HFFc6 (cell line): ENCODE data around the gene C1GALT1C1L. TPM values are rescaled to one million over a fixed set of nuclear protein-coding genes. Genes with fewer than 3 reads are reported as not detected.
"Not testable (repeated sequence)": the region's sequence is repeated elsewhere in the genome, so short reads cannot be mapped to it uniquely, and the experiment has no call there.

Experiments used
- DNase-seq: peaks from one replicate; pipeline ENCODE4 v3.0.0-alpha.2; 2018
- H3K27ac Mint-ChIP-seq: 2 replicates; pipeline ENCODE4 v1.8.0; 2020; ENCODE audit warnings: mild to moderate bottlenecking, mixed read lengths
- H3K27me3 Mint-ChIP-seq: 2 replicates; pipeline ENCODE4 v1.8.0; 2021; ENCODE audit warnings: mild to moderate bottlenecking, moderate library complexity, mixed read lengths; ENCODE audit not compliant: insufficient read depth
- H3K36me3 Mint-ChIP-seq: 2 replicates; pipeline ENCODE4 v1.8.0; 2021; ENCODE audit warnings: low read depth, mixed read lengths
- H3K4me1 Mint-ChIP-seq: 2 replicates; pipeline ENCODE4 v1.8.0; 2020; ENCODE audit warnings: low read depth, mixed read lengths
- H3K4me3 Mint-ChIP-seq: 2 replicates; pipeline ENCODE4 v1.8.0; 2020; ENCODE audit warnings: mild to moderate bottlenecking, moderate library complexity, mixed read lengths
- H3K9me3 Mint-ChIP-seq: 2 replicates; pipeline ENCODE4 v1.8.0; 2020; ENCODE audit warnings: mild to moderate bottlenecking, mixed read lengths
- total RNA-seq, 6 experiments: library from RNA; stranded (reverse); fragmentation: NEBNext Ultra II Directional; extraction: Animal tissue kit (Norgen Biotek cat#: 25700); gene quantifications; 2 replicates in 1 of 6; 3 replicates in 5 of 6; pipeline ENCODE4 v1.2.3, GENCODE V29; 2021
- TF ChIP-seq, protein P1 (sequence below): fragments of 200-600 bp; sonication (generic); IDR thresholded peaks from 2 replicates; pipeline ENCODE4 v1.5.0; 2021; ENCODE audit warnings: antibody characterized with exemption, mild to moderate bottlenecking

Gene C1GALT1C1L
- total RNA-seq, 6 experiments from 2014 or later: not detected

DNA sequence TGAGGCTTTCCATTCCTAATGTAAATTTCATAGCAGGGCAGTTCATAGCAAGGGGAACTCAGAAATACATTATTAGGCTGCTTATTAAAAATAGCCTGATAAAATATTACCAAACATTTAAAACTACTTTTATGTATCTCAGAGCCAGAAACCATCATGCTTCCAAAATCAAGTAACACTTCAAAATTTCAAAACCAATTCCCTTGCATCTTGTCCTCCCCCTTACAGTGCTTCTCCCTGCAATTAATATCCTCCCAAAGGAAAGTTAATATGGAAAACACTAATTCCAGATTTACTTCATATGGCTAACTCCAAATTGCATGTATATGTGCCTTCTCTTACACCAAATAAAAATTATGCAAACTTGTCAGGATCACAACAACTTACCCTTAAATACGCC lies 32.5 kb downstream of the C1GALT1C1L start:
- TF ChIP-seq, protein P1, sequence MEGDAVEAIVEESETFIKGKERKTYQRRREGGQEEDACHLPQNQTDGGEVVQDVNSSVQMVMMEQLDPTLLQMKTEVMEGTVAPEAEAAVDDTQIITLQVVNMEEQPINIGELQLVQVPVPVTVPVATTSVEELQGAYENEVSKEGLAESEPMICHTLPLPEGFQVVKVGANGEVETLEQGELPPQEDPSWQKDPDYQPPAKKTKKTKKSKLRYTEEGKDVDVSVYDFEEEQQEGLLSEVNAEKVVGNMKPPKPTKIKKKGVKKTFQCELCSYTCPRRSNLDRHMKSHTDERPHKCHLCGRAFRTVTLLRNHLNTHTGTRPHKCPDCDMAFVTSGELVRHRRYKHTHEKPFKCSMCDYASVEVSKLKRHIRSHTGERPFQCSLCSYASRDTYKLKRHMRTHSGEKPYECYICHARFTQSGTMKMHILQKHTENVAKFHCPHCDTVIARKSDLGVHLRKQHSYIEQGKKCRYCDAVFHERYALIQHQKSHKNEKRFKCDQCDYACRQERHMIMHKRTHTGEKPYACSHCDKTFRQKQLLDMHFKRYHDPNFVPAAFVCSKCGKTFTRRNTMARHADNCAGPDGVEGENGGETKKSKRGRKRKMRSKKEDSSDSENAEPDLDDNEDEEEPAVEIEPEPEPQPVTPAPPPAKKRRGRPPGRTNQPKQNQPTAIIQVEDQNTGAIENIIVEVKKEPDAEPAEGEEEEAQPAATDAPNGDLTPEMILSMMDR: no peak
- no peaks in the 10 kb centered on the region for H3K9me3 Mint-ChIP-seq
- H3K4me1 Mint-ChIP-seq: no peaks in the 10 kb centered on the region
- H3K27ac Mint-ChIP-seq: no peak overlapping the region
- H3K27me3 Mint-ChIP-seq: peaks cover 4% of the 10 kb centered on the region; the same call in 1 of the 2 replicates
- H3K36me3 Mint-ChIP-seq: no peaks in the 10 kb centered on the region
- H3K4me3 Mint-ChIP-seq: no peak overlapping the region
- no peak for DNase-seq

DNA sequence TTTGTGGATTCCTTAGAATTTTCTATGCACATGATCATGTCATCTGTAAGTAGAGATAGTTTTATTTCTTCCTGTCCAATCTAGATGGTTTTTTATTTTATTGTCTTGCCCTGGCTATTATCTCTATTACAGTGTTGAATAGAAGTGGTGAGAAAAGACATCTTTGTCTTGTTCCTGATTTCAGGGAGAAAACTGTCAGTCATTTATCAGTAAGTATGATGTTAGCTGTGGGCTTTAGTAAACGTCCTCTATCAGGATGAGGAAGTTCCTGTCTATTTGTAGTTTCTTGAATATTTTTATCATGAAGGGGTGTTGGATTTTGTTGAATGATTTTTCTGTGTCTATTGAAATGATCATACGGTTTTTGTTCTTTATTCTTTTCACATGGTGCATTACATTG lies 33.9 kb downstream of the C1GALT1C1L start:
- Mint-ChIP-seq H3K27me3 (peaks cover 11% of the 10 kb centered on the region), H3K4me3 (no peak overlapping the region), H3K4me1 (peaks cover 4% of the 10 kb centered on the region; the same call in 1 of the 2 replicates), H3K36me3 (no peaks in the 10 kb centered on the region), H3K27ac (no peak overlapping the region), H3K9me3 (no peaks in the 10 kb centered on the region)
- no peak for DNase-seq
- TF ChIP-seq, protein P1: no peak

DNA sequence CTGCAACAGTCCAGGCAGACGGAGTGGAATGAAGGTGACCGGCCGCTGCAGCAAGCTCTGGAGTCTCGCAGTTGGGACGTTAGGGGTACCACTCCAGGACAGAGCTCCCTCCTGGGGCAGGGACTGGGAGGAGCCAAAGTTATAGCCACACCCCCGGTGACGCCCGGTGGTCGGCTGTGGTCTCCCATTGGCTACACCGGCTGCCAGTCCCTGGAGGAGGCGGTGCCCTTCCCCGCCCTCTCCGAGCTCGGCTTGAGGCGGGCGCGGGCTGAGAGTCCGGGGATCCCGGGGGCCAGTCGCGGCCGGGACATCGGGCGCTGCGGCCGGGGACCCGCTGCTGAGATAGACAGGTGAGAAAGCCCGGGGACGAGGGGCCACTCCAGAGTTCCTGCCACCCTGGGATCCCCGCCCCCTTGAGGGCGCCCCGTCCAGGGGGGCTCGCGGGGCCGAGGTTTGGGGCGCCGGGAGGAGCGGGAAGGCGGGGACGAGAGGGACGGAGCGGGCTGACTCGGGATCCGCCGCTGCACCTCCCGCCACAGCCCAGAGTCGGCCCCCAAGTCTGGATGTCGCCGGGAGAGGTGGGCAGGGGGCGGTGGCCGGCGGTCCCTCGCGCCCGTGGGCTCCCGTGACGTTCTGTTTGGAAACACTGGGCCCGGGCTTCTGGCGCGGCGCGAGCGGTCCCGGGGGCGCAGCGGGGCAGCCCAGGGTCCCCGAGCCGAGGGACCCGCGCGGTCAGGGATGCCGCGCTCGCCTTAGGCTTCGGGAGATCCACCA lies 39.0 kb downstream of the C1GALT1C1L start, which contains the start of gene PLEKHH2:
Gene PLEKHH2, plus strand, starts transcription at position 231 of the 774 bp plus-strand sequence. CDS start 7,414 bp downstream, outside the sequence.
- Mint-ChIP-seq H3K27me3 (peaks cover 30% of the 10 kb centered on the region), H3K4me1 (peaks cover 28% of the 10 kb centered on the region), H3K9me3 (no peaks in the 10 kb centered on the region), H3K27ac (no peak within 1 kb of the TSS), H3K36me3 (no peaks in the 10 kb centered on the region), H3K4me3 (peak within 1 kb of the TSS; percentile 61)
- DNase-seq: peak; percentile 74
- TF ChIP-seq, protein P1: no peak

DNA sequence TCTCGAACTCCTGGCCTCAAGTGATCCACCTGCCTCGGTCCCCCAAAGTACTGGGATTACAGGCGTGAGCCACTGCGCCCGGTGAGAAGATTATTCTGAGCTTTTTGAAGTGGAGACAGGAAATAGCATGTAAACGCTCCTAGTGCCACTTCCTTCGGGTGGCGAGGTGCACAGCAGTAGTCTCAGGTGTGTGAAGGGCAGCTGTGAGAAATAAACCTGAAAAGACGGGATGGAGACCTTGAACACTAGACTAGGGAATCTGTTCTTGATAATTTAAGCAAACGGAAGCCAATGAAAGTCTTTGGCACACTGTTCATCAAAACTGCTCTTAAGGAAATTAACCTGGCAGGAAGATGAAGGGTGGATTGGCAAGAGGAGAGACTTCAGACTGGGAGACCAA lies 39.6 kb downstream of the C1GALT1C1L start:
- Mint-ChIP-seq H3K27ac (no peak overlapping the region), H3K9me3 (no peaks in the 10 kb centered on the region), H3K4me1 (peaks cover 28% of the 10 kb centered on the region), H3K36me3 (no peaks in the 10 kb centered on the region), H3K4me3 (peak overlapping the region; percentile 61), H3K27me3 (peaks cover 35% of the 10 kb centered on the region)
- DNase-seq: no peak
- TF ChIP-seq, protein P1: no peak

DNA sequence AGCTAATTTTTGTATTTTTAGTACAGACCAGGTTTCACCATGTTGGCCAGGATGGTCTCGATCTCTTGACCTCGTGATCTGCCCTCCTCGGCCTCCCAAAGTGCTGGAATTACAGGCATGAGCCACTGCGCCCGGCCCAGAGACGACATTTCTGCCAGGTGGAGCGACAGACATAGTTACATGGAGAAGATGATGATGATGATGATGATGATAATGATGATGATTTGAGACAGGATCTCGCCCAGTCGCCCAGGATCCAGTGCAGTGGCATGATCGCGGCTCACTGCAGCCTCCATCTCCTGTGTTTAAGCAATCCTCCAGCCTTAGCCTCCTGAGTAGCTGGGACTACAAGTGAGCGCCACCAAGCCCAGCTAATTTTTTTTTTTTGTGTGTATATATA lies 40.1 kb downstream of the C1GALT1C1L start:
- H3K9me3 Mint-ChIP-seq, DNase-seq, H3K4me3 Mint-ChIP-seq, H3K27ac Mint-ChIP-seq, H3K36me3 Mint-ChIP-seq: not testable (repeated sequence)
- Mint-ChIP-seq H3K27me3 (peaks cover 36% of the 10 kb centered on the region), H3K4me1 (peaks cover 28% of the 10 kb centered on the region)

DNA sequence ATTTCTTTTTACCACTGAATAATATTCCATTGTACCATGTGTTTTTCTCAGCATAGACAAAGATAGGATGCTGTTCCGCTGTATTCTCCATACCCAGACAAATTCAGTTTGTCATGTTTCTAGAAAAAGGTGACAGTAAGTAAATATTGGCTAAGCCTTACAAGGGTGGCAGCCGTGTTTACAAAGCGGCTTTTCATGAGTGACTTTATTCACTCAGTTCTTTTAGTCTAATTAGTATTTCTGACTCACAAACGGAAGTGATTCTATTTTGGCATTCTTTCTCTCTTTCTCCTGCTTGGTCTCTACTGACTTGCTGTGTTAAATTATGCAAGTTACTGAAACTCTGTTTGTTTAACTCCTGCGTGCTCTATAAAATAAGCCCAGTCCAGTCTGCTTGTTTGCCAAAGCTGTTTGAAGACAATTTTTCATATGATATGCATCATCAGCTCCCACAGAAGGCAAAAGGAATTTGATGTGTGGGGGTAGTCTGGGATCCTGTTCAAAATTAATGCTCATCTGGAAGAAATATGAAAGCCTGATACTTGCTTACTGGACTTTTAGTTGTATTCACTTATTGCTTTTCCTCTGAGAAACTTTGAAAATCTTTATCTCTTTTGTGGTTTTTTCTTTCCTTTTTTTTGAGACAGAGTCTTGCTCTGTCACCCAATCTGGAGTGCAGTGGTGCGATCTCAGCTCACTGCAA lies 41.5 kb downstream of the C1GALT1C1L start:
- TF ChIP-seq, protein P1: no peak
- DNase-seq: peak; percentile 77
- Mint-ChIP-seq H3K9me3 (no peaks in the 10 kb centered on the region), H3K4me1 (peaks cover 28% of the 10 kb centered on the region), H3K27ac (peak overlapping the region; percentile 65; the same call in 1 of the 2 replicates), H3K4me3 (peak overlapping the region; percentile 27; the same call in 1 of the 2 replicates), H3K27me3 (peaks cover 43% of the 10 kb centered on the region), H3K36me3 (no peaks in the 10 kb centered on the region)
